NT2/D1 (cell line): ENCODE measurements around the gene DMGDH.

Experiments
- YY1 ChIP-seq: IDR thresholded peaks from 2 replicates; pipeline ENCODE4 v1.6.1; 2011; ENCODE audit not compliant: insufficient read length, insufficient read depth
- ZNF274 ChIP-seq: IDR thresholded peaks from 2 replicates; pipeline ENCODE4 v1.6.1; 2011; ENCODE audit warnings: mild to moderate bottlenecking, low read depth, low read length

DNA sequence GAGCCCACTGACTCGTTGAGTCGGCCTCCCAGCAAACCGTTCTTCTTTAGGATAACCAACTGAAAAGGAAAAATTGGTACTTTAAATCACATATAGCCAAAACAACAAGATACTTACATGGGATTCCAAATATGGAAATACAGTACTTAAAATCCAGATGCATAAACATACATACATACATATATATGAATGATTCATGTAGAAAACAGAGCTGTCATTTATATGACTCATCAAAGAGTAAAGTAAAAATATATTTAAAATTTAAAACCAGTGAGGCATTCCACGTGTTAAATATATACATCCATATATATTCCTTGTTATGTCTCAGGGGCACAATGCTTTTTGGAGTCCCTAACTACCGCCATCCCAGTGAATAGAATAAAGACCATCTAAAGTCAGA lies 36.7 kb downstream of the DMGDH start:
- TF ChIP-seq ZNF274 (no peak), YY1 (no peak)
